ENCODE data around the gene FKBP6. TPM values are rescaled to one million over a fixed set of nuclear protein-coding genes. Genes with fewer than 3 reads are reported as not detected.
A peak's percentile ranks its signal among the peaks of the same experiment; 100 is the strongest.
"Not testable (repeated sequence)": the region's sequence is repeated elsewhere in the genome, so short reads cannot be mapped to it uniquely, and the experiment has no call there.

Gene FKBP6
- total RNA-seq, 2 experiments from 2014 or later = not detected

GRCh38 chr7:73382934-73383503, 55.1 kb downstream of the FKBP6 start:
- no peak for ATAC-seq
- Mint-ChIP-seq H3K27ac (no peak overlapping the region), H3K27me3 (peaks cover 7% of the 10 kb centered on the region), H3K4me3 (no peak overlapping the region), H3K9me3 (ENCODE audit: low read depth) (peaks cover 13% of the 10 kb centered on the region), H3K36me3 (ENCODE audit: low read depth) (peaks cover 7% of the 10 kb centered on the region), H3K4me1 (no peaks in the 10 kb centered on the region)
- ChIA-PET CTCF (no interaction called here), POLR2A (interaction anchor here (0.7 kb wide), 1 partner anchor 16 kb away, joined by 3 read pairs; no protein-coding TSS in a partner anchor)
- intact Hi-C loops (cut with DNase I, micrococcal nuclease) = no loop called here
- no peak for DNase-seq

- Mint-ChIP-seq H3K4me3 (no peak overlapping the region), H3K27ac (no peak overlapping the region), H3K4me1 (no peaks in the 10 kb centered on the region), H3K9me3 (ENCODE audit: low read depth) (peaks cover 25% of the 10 kb centered on the region), H3K36me3 (ENCODE audit: low read depth) (peaks cover 10% of the 10 kb centered on the region), H3K27me3 (no peaks in the 10 kb centered on the region)
- ATAC-seq (no peak), DNase-seq (no peak)
- intact Hi-C loops (cut with DNase I, micrococcal nuclease) = no loop called here
- CTCF ChIA-PET = no interaction called here
- POLR2A ChIA-PET = no interaction called here
These were observed 59.4 kb downstream of the FKBP6 start for GRCh38 chr7:73387221-73387828.

DNA sequence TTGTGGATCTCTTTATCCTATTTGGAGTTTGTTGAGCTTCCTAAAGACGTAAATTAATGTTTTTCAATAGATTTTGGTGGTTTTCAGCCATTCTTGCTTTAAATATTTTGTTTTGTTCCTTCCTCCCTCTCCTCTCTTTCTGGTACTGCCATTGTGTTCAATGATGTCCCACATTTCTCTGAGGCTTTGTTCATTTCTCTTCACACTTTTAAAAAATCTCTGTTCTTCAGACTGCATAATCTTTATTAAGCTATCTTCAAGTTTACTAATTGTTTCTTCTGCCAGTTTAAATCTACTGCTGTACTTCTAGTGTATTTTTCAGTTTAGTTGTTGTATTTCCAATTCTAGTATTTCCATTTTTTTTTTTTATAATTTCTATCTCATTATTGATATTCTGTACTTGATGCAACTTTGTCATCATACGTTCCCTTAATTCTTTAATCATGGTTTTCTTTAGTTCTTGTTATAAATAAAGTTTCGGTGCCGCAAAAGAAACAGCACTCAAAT, 60.0 kb downstream of the FKBP6 start:
- Mint-ChIP-seq H3K36me3 (ENCODE audit: low read depth) (peaks cover 10% of the 10 kb centered on the region), H3K27me3 (no peaks in the 10 kb centered on the region), H3K4me1 (no peaks in the 10 kb centered on the region), H3K4me3 (no peak overlapping the region), H3K9me3 (ENCODE audit: low read depth) (peaks cover 25% of the 10 kb centered on the region), H3K27ac (no peak overlapping the region)
- CTCF ChIA-PET = no interaction called here
- intact Hi-C loops (cut with DNase I, micrococcal nuclease) = no loop called here
- POLR2A ChIA-PET = no interaction called here
- ATAC-seq = no peak
- no peak for DNase-seq

DNA sequence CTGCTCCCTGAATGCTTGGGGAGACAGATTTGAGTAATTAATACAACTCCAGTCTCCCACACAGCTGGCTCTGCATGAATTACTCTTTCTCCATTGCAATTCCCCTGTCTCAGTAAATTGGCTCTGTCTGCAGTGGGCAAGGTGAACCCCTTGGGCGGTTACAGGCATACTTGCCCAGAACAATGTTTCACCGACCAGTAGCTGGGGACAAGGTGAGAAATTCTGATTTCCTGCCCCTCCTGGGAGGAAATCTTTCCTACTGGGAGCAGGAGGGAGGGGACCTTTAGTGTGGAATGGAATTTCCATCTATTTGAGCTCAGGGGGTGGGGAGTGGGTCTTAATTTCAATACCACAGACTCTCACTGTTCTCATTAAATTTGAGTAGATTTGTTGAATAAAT, 63.4 kb downstream of the FKBP6 start:
- Mint-ChIP-seq H3K4me1 (no peaks in the 10 kb centered on the region), H3K27me3 (no peaks in the 10 kb centered on the region), H3K27ac (no peak overlapping the region), H3K4me3 (no peak overlapping the region), H3K36me3 (ENCODE audit: low read depth) (peaks cover 10% of the 10 kb centered on the region), H3K9me3 (ENCODE audit: low read depth) (peaks cover 20% of the 10 kb centered on the region)
- POLR2A ChIA-PET = interaction anchor here (0.6 kb wide), 2 partner anchors 9 to 22 kb away, joined by 3 read pairs; no protein-coding TSS in a partner anchor
- DNase-seq = no peak
- intact Hi-C loops (cut with DNase I, micrococcal nuclease) = no loop called here
- no peak for ATAC-seq
- CTCF ChIA-PET = no interaction called here

DNA sequence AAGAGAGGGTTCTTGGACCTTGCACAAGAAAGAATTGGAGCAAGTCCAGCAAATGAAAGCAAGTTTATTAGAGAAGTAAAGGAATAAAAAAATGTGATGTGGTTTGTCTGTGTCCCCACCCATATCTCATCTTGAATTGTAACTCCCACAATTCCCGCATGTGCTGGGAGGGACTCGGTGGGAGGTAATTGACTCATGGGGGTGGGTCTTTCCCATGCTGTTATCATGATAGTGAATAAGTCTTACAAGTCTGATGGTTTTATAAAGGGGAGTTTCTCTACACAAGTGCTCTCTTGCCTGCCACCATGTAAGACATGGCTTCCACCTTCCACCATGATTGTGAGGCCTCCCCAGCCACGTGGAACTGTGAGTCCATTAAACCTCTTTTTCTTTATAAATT, 66.5 kb downstream of the FKBP6 start:
- CTCF ChIA-PET = no interaction called here
- DNase-seq = no peak
- peaks cover 3% of the 10 kb centered on the region for H3K27me3 Mint-ChIP-seq

DNA sequence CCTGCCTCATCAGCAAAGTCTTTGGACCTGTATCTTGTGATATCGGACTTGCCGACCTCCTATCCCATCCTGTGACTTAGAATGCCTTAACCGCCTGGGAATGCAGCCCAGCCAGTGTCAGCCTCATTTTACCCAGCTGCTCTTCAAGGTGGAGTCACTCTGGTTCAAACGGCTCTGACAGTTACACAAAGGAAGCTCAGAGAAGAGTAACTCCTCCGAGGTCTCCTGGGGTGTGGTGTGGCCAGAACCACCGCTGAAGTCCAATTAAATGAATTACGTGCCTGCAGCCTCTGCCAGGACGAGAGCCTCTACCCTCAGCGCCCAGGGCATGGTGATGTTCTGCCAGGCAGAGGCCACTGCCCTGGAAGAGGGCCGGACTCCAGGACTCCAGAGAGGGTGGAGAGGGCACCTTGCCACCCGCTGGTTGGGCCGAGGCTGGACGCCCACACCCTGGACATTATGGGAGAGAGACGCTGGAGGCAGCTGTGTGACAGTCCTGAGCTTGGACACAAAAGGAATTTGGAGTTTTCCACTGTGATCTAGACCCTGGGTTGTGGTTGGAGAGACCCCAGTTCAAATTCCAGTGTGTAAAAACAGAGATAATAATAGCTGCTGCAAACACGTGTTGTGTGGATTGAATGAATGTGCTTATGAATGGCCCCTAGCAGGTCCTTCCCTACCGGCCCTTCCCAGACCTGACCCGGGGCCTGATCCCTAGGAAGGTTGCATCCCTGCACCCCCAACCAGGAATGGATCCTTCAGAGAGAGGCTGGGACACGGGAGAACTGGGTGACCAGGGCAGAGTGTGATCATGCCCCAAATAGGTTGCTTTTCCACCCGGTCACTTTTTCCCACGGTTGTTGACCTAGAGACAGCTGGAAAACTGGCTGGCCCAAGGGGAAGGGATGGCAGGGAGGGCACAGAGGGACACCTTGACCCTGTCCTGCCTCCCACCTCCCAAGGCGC, 67.9 kb downstream of the FKBP6 start:
- ChIA-PET POLR2A (no interaction called here), CTCF (no interaction called here)
- H3K4me1 Mint-ChIP-seq = no peaks in the 10 kb centered on the region
- H3K27me3 Mint-ChIP-seq = peaks cover 5% of the 10 kb centered on the region
- H3K36me3 Mint-ChIP-seq (ENCODE audit: low read depth) = no peaks in the 10 kb centered on the region
- intact Hi-C loops (cut with DNase I, micrococcal nuclease) = no loop called here
- no peak overlapping the region for H3K27ac Mint-ChIP-seq
- no peak overlapping the region for H3K4me3 Mint-ChIP-seq
- ATAC-seq (no peak), DNase-seq (no peak)
- no peaks in the 10 kb centered on the region for H3K9me3 Mint-ChIP-seq (ENCODE audit: low read depth)

More for the DNA sequence above, 66.5 kb downstream of the FKBP6 start:
- Mint-ChIP-seq H3K27ac (no peak overlapping the region), H3K36me3 (ENCODE audit: low read depth) (no peaks in the 10 kb centered on the region), H3K4me1 (no peaks in the 10 kb centered on the region), H3K9me3 (ENCODE audit: low read depth) (peaks cover 4% of the 10 kb centered on the region), H3K4me3 (no peak overlapping the region)
- intact Hi-C loops (cut with DNase I, micrococcal nuclease) = no loop called here
- POLR2A ChIA-PET = no interaction called here
- no peak for ATAC-seq

GRCh38 chr7:73397521-73398281, 69.7 kb downstream of the FKBP6 start:
- H3K9me3 Mint-ChIP-seq (ENCODE audit: low read depth) = no peaks in the 10 kb centered on the region

GRCh38 chr7:73399185-73400050, 71.5 kb downstream of the FKBP6 start:
- H3K9me3 Mint-ChIP-seq (ENCODE audit: low read depth) = not testable (repeated sequence)

More at GRCh38 chr7:73397521-73398281, 69.7 kb downstream of the FKBP6 start:
- DNase-seq (no peak), ATAC-seq (no peak)
- intact Hi-C loops (cut with DNase I, micrococcal nuclease) = no loop called here
- ChIA-PET CTCF (interaction anchor here (0.6 kb wide), 1 partner anchor 400 kb away, joined by 3 read pairs; no protein-coding TSS in a partner anchor), POLR2A (no interaction called here)
- Mint-ChIP-seq H3K4me3 (no peak overlapping the region), H3K27me3 (peaks cover 5% of the 10 kb centered on the region), H3K36me3 (ENCODE audit: low read depth) (no peaks in the 10 kb centered on the region), H3K27ac (no peak overlapping the region), H3K4me1 (no peaks in the 10 kb centered on the region)

GRCh38 chr7:73404860-73405259, 76.9 kb downstream of the FKBP6 start:
- CTCF ChIA-PET; H3K9me3 Mint-ChIP-seq (ENCODE audit: low read depth); H3K27me3 Mint-ChIP-seq; DNase-seq; H3K27ac Mint-ChIP-seq; H3K36me3 Mint-ChIP-seq (ENCODE audit: low read depth); intact Hi-C loops (cut with DNase I, micrococcal nuclease); ATAC-seq; POLR2A ChIA-PET; H3K4me1 Mint-ChIP-seq; H3K4me3 Mint-ChIP-seq: not testable (repeated sequence)

More at GRCh38 chr7:73399185-73400050, 71.5 kb downstream of the FKBP6 start:
- DNase-seq (peak; percentile 79), ATAC-seq (peak; percentile 89)
- POLR2A ChIA-PET; H3K27ac Mint-ChIP-seq; H3K36me3 Mint-ChIP-seq (ENCODE audit: low read depth); CTCF ChIA-PET; H3K27me3 Mint-ChIP-seq; H3K4me1 Mint-ChIP-seq: not testable (repeated sequence)
- intact Hi-C loops (cut with DNase I, micrococcal nuclease) = loop anchor here in 1 of 2 experiments (1.0 kb wide), 1 partner anchor 34 kb away; the partner anchor contains the start of gene FZD9
- H3K4me3 Mint-ChIP-seq = peak overlapping the region; percentile 17
